K562 (cell line): Measurements from ENCODE around the gene INTS13. TPM values are rescaled to one million over a fixed set of nuclear protein-coding genes. Genes with fewer than 3 reads are reported as not detected.

Experiments
- ATAC-seq: fragments of 200-7000 bp; cut with Tn5 transposase; 3 replicates; pipeline ENCODE4 v1.9.1; 2020; ENCODE audit warnings: moderate library complexity
- BruUV-seq: library from RNA; stranded (reverse); fragments of 400-500 nt; replicated peaks from 2 replicates; lab custom pipeline; 2021; lab: Mats Ljungman, UMichigan
- CTCF ChIA-PET: fragments of 300-600 bp; formaldehyde crosslinking; extraction: SDS; loops from one replicate; lab custom pipeline; 2021; ENCODE audit warnings: low intra/inter-chr PET ratio; lab: Yijun Ruan, JAX
- POLR2A ChIA-PET: fragments of 300-600, 350-650 bp; sonication (Branson Sonifier 250); formaldehyde crosslinking; extraction: SDS; loops from one replicate; lab custom pipeline; 2021; ENCODE audit warnings: antibody characterized with exemption, inconsistent platforms; lab: Yijun Ruan, JAX
- DNase-seq, 4 experiments: peaks; one replicate each; pipeline versions ENCODE4 v3.0.0 to v3.0.0-alpha.2; 2011 to 2018; ENCODE audit warnings: low spot score in 3 of 4, mixed read lengths in 3 of 4; ENCODE audit errors: extremely low read depth in 1 of 4
- FAIRE-seq: peaks from 2 replicates; lab custom pipeline; 2011; peaks lifted over from hg19 to GRCh38; lab: Jason Lieb, UNC
- H2AFZ ChIP-seq: 2 replicates; pipeline ENCODE4 v1.6.0; 2011; ENCODE audit warnings: low read depth, low read length, control low read depth, inconsistent platforms
- H3K27ac ChIP-seq: fragments of 200-600 bp; 3 replicates; pipeline ENCODE4 v1.8.0; 2011; ENCODE audit warnings: low read depth, mild to moderate bottlenecking, control low read depth, inconsistent platforms, low read length, moderate library complexity, mixed read lengths; ENCODE audit errors: extremely low read depth
- H3K27me3 ChIP-seq, 2 experiments: fragments of 300-600 bp in 1 of 2; 2 replicates in 1 of 2; 3 replicates in 1 of 2; pipeline versions ENCODE4 v1.6.0 to v1.8.0; 2011; ENCODE audit warnings: inconsistent platforms in 2 of 2, low read length in 2 of 2, mild to moderate bottlenecking in 1 of 2, mixed read lengths in 1 of 2, moderate library complexity in 1 of 2; ENCODE audit not compliant: control insufficient read depth in 2 of 2, insufficient read depth in 2 of 2
- H3K36me3 ChIP-seq: fragments of 300-600 bp; 3 replicates; pipeline ENCODE4 v1.8.0; 2011; ENCODE audit warnings: mild to moderate bottlenecking, low read length, inconsistent platforms; ENCODE audit not compliant: control insufficient read depth, insufficient read depth
- H3K4me1 ChIP-seq, 2 experiments: fragments of 200-600 bp in 1 of 2; replicated peaks in 1 of 2; 2 replicates in 1 of 2; 3 replicates in 1 of 2; pipeline versions ENCODE4 v1.5.1 to v1.8.0; 2011; ENCODE audit warnings: inconsistent platforms in 2 of 2, low read length in 2 of 2, mild to moderate bottlenecking in 1 of 2, mixed read lengths in 1 of 2, moderate library complexity in 1 of 2; ENCODE audit not compliant: control insufficient read depth in 2 of 2, insufficient read depth in 2 of 2
- H3K4me2 ChIP-seq: 2 replicates; pipeline ENCODE4 v1.6.1; 2011; ENCODE audit warnings: low read length, control low read depth, inconsistent platforms, mixed read lengths; ENCODE audit not compliant: insufficient read depth
- H3K4me3 ChIP-seq: fragments of 200-600 bp; sonication (generic), shearing (Covaris generic); 2 replicates; pipeline ENCODE4 v1.5.1; 2016; ENCODE audit warnings: control low read depth, inconsistent platforms
- H3K79me2 ChIP-seq: fragments of 200-600 bp; 3 replicates; pipeline ENCODE4 v1.8.0; 2011; ENCODE audit warnings: low read length, inconsistent platforms; ENCODE audit not compliant: control insufficient read depth, insufficient read depth
- H3K9ac ChIP-seq, 2 experiments: 2 replicates each; pipeline versions ENCODE4 v1.6.0 to v1.6.1; 2011; ENCODE audit warnings: low read depth in 2 of 2, low read length in 2 of 2, control low read depth in 1 of 2, inconsistent platforms in 1 of 2, mild to moderate bottlenecking in 1 of 2, mixed read lengths in 1 of 2; ENCODE audit not compliant: insufficient read depth in 1 of 2
- H3K9me1 ChIP-seq: one replicate; pipeline ENCODE4 v1.6.0; 2011; ENCODE audit warnings: inconsistent platforms, mild to moderate bottlenecking, low read length, moderate library complexity; ENCODE audit not compliant: control insufficient read depth, insufficient read depth
- H3K9me3 ChIP-seq: replicated peaks from 2 replicates; pipeline ENCODE4 v1.5.1; 2011; ENCODE audit warnings: low read depth, low read length, inconsistent platforms; ENCODE audit not compliant: control insufficient read depth, insufficient read depth
- H4K20me1 ChIP-seq: replicated peaks from 2 replicates; pipeline ENCODE4 v1.6.1; 2011; ENCODE audit warnings: low read length, inconsistent platforms, mixed read lengths; ENCODE audit not compliant: control insufficient read depth, insufficient read depth
- BRD9 ChIP-seq: fragments of 450-650 bp; IDR thresholded peaks from 2 replicates; pipeline ENCODE4 v1.6.1; 2018; ENCODE audit warnings: low read depth; ENCODE audit not compliant: partially characterized antibody
- FOXM1 ChIP-seq, 2 experiments: fragments of 450-650 bp in 1 of 2; sonication (generic) in 1 of 2; formaldehyde crosslinking in 1 of 2; IDR thresholded peaks; 2 replicates each; pipeline versions ENCODE4 v1.6.1 to v1.9.0; 2017 to 2022; ENCODE audit warnings: low read depth in 2 of 2, mild to moderate bottlenecking in 2 of 2, missing genetic modification reagents in 1 of 2, moderate library complexity in 1 of 2
- HDAC2 ChIP-seq: fragments of 450-650 bp; IDR thresholded peaks from 2 replicates; pipeline ENCODE4 v1.6.1; 2016; ENCODE audit warnings: mild to moderate bottlenecking
- MEF2D ChIP-seq: conservative IDR thresholded peaks from 2 replicates; pipeline ENCODE4 v1.6.1; 2016; ENCODE audit warnings: low read depth, missing genetic modification characterization, missing compliant biosample characterization
- NRF1 ChIP-seq, 2 experiments: fragments of 450-650 bp; IDR thresholded peaks in 1 of 2; conservative IDR thresholded peaks in 1 of 2; 2 replicates each; pipeline ENCODE4 v1.6.1; 2014; ENCODE audit warnings: mild to moderate bottlenecking in 2 of 2
- SIRT6 ChIP-seq: IDR thresholded peaks from one replicate; pipeline ENCODE4 v1.6.1; 2012; ENCODE audit warnings: low read depth, mild to moderate bottlenecking, control low read depth, inconsistent platforms, low read length, moderate library complexity
- ZKSCAN3 ChIP-seq: fragments of 250-450 bp; sonication (Bioruptor Pico); IDR thresholded peaks from 2 replicates; pipeline ENCODE4 v1.4.0; 2020
- WGBS: fragments of 100-300 bp; shearing (Covaris generic); methylation state at CpG from one replicate; pipeline ENCODE4 v1.1.6; 2016; ENCODE audit warnings: low coverage, mixed read lengths; ENCODE audit not compliant: insufficient coverage; ENCODE audit errors: missing lambda C conversion rate; 5-methylcytosine and 5-hydroxymethylcytosine counted together
- in situ Hi-C: fragments of 300-500 bp; cut with MboI; formaldehyde crosslinking; loops from 4 replicates; pipeline ENCODE4 v1.15.0; 2018; ENCODE audit warnings: inconsistent platforms, mixed read lengths
- intact Hi-C: fragments of 100-400 bp; cut with micrococcal nuclease; formaldehyde crosslinking; loops from 2 replicates; pipeline ENCODE4 v1.14.2; 2022
- polyA plus RNA-seq, 8 experiments: library from polyadenylated mRNA; depleted of rRNA in 4 of 8; stranded (reverse) in 5 of 8; unstranded in 3 of 8; fragments of >200 nt; fragmentation: Nextera tagmentation in 2 of 8; fragmentation: Illumina TruSeq in 1 of 8; extraction: Ambion mirVana in 2 of 8; extraction: Trizol in 1 of 8; gene quantifications; 2 replicates each; pipeline versions ENCODE4 v1.2.1 to v1.2.3, GENCODE V29; 2011 to 2014; ENCODE audit warnings: inconsistent platforms in 1 of 8, missing spikeins in 1 of 8
- total RNA-seq, 7 experiments: library from RNA; depleted of rRNA in 6 of 7; stranded (reverse); fragments of >200 nt in 6 of 7; fragmentation: Illumina TruSeq in 2 of 7; extraction: Trizol in 2 of 7; gene quantifications; 2 replicates each; pipeline versions ENCODE4 v1.2.1 to v1.2.3, GENCODE V29; 2011 to 2021; ENCODE audit warnings: low replicate concordance in 1 of 7
- TF ChIP-seq, protein P1 (sequence below): IDR thresholded peaks from 2 replicates; pipeline ENCODE4 v1.6.1; 2014; ENCODE audit warnings: antibody characterized with exemption
- TF ChIP-seq, protein P2 (sequence below): fragments of 450-650 bp; IDR thresholded peaks from one replicate; pipeline ENCODE4 v1.6.1; 2018; ENCODE audit warnings: mild to moderate bottlenecking, moderate library complexity; ENCODE audit not compliant: partially characterized antibody
- TF ChIP-seq, protein P3 (sequence below): fragments of 450-650 bp; IDR thresholded peaks from 2 replicates; pipeline ENCODE4 v1.6.1; 2017; ENCODE audit warnings: antibody characterized with exemption, mild to moderate bottlenecking
- TF ChIP-seq, protein P4 (sequence below), 2 experiments: fragments of 200-800 bp in 1 of 2; sonication (Bioruptor generic) in 1 of 2; sonication (generic) in 1 of 2; formaldehyde crosslinking in 1 of 2; IDR thresholded peaks in 1 of 2; conservative IDR thresholded peaks in 1 of 2; 2 replicates each; pipeline versions ENCODE4 v1.5.0 to v1.6.1; 2016 to 2020; ENCODE audit warnings: missing compliant biosample characterization in 1 of 2, missing genetic modification characterization in 1 of 2, missing genetic modification reagents in 1 of 2
- TF ChIP-seq, protein P5 (sequence below), 2 experiments: fragments of 450-650 bp in 1 of 2; sonication (generic) in 1 of 2; formaldehyde crosslinking; conservative IDR thresholded peaks; 2 replicates each; pipeline versions ENCODE4 v1.4.0 to v1.8.1; 2020 to 2022; ENCODE audit warnings: mild to moderate bottlenecking in 1 of 2, missing genetic modification reagents in 1 of 2

INTS13 gene
- total and polyA plus RNA-seq, 9 of the 15 experiments (the other 6 are each of a cell fraction or from before 2014, with no cell fraction given): 48.3 to 91.8 (median 78.1) TPM

DNA sequence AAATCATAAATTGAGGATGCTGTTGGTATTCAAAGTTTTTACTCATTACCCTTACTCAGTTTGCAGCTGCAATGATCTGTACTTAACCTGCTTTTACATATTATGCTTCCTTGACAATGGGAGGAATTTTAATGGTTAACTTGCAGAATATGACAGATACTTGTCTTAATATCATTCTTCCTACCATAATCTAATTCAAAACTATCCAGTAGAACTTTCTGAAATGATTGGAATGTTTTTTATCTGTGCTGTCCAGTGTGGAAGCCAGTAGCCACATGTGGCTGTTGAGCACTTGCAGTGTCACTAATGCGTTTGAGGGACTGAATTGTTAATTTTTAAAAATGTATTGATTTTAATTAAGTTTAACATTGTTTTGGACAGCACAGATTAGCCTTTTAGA lies 24.0 kb upstream of the INTS13 start:
- WGBS: 61% methylated on average over 1 of the region's 1 CpG
- in situ Hi-C loops: no loop called here
- no peak for TF ChIP-seq NRF1 (conservative IDR thresholded peaks at IDR 0.05 in 1 of 2, IDR thresholded peaks at IDR 0.05 in 1 of 2)
- TF ChIP-seq, protein P1, sequence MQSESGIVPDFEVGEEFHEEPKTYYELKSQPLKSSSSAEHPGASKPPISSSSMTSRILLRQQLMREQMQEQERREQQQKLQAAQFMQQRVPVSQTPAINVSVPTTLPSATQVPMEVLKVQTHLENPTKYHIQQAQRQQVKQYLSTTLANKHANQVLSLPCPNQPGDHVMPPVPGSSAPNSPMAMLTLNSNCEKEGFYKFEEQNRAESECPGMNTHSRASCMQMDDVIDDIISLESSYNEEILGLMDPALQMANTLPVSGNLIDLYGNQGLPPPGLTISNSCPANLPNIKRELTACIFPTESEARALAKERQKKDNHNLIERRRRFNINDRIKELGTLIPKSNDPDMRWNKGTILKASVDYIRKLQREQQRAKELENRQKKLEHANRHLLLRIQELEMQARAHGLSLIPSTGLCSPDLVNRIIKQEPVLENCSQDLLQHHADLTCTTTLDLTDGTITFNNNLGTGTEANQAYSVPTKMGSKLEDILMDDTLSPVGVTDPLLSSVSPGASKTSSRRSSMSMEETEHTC: no peak
- TF ChIP-seq, protein P2, sequence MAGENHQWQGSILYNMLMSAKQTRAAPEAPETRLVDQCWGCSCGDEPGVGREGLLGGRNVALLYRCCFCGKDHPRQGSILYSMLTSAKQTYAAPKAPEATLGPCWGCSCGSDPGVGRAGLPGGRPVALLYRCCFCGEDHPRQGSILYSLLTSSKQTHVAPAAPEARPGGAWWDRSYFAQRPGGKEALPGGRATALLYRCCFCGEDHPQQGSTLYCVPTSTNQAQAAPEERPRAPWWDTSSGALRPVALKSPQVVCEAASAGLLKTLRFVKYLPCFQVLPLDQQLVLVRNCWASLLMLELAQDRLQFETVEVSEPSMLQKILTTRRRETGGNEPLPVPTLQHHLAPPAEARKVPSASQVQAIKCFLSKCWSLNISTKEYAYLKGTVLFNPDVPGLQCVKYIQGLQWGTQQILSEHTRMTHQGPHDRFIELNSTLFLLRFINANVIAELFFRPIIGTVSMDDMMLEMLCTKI: no peak
- no peak for TF ChIP-seq HDAC2
- TF ChIP-seq, protein P3, sequence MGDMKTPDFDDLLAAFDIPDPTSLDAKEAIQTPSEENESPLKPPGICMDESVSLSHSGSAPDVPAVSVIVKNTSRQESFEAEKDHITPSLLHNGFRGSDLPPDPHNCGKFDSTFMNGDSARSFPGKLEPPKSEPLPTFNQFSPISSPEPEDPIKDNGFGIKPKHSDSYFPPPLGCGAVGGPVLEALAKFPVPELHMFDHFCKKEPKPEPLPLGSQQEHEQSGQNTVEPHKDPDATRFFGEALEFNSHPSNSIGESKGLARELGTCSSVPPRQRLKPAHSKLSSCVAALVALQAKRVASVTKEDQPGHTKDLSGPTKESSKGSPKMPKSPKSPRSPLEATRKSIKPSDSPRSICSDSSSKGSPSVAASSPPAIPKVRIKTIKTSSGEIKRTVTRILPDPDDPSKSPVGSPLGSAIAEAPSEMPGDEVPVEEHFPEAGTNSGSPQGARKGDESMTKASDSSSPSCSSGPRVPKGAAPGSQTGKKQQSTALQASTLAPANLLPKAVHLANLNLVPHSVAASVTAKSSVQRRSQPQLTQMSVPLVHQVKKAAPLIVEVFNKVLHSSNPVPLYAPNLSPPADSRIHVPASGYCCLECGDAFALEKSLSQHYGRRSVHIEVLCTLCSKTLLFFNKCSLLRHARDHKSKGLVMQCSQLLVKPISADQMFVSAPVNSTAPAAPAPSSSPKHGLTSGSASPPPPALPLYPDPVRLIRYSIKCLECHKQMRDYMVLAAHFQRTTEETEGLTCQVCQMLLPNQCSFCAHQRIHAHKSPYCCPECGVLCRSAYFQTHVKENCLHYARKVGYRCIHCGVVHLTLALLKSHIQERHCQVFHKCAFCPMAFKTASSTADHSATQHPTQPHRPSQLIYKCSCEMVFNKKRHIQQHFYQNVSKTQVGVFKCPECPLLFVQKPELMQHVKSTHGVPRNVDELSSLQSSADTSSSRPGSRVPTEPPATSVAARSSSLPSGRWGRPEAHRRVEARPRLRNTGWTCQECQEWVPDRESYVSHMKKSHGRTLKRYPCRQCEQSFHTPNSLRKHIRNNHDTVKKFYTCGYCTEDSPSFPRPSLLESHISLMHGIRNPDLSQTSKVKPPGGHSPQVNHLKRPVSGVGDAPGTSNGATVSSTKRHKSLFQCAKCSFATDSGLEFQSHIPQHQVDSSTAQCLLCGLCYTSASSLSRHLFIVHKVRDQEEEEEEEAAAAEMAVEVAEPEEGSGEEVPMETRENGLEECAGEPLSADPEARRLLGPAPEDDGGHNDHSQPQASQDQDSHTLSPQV: no peak
- no peak for TF ChIP-seq FOXM1 (IDR thresholded peaks at IDR 0.05; ENCODE audit: low read depth)
- TF ChIP-seq FOXM1 (CRISPR knock-in tag; IDR thresholded peaks at IDR 0.05; ENCODE audit: low read depth): no peak
- TF ChIP-seq, protein P4, sequence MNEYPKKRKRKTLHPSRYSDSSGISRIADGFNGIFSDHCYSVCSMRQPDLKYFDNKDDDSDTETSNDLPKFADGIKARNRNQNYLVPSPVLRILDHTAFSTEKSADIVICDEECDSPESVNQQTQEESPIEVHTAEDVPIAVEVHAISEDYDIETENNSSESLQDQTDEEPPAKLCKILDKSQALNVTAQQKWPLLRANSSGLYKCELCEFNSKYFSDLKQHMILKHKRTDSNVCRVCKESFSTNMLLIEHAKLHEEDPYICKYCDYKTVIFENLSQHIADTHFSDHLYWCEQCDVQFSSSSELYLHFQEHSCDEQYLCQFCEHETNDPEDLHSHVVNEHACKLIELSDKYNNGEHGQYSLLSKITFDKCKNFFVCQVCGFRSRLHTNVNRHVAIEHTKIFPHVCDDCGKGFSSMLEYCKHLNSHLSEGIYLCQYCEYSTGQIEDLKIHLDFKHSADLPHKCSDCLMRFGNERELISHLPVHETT (CRISPR knock-in tag; conservative IDR thresholded peaks at IDR 0.05 in 1 of 2, IDR thresholded peaks at IDR 0.05 in 1 of 2): no peak
- no peak for TF ChIP-seq BRD9
- TF ChIP-seq, protein P5, sequence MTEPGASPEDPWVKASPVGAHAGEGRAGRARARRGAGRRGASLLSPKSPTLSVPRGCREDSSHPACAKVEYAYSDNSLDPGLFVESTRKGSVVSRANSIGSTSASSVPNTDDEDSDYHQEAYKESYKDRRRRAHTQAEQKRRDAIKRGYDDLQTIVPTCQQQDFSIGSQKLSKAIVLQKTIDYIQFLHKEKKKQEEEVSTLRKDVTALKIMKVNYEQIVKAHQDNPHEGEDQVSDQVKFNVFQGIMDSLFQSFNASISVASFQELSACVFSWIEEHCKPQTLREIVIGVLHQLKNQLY (CRISPR knock-in tag; conservative IDR thresholded peaks at IDR 0.05): no peak
- TF ChIP-seq ZKSCAN3: no peak
- no peak for TF ChIP-seq SIRT6
- no peak for TF ChIP-seq MEF2D (tag)

More for the DNA sequence above, 24.0 kb upstream of the INTS13 start:
- no peak overlapping the region for H2AFZ ChIP-seq
- intact Hi-C loops: no loop called here
- H3K4me3 ChIP-seq: no peak overlapping the region
- BruUV-seq: no TSS peak
- DNase-seq (no peak), ATAC-seq (peak; percentile 34; the same call in 2 of the 3 replicates), FAIRE-seq (no peak)
- no peak overlapping the region for H3K27ac ChIP-seq
- H3K27me3 ChIP-seq: no peaks in the 10 kb centered on the region
- H3K79me2 ChIP-seq: no peaks in the 10 kb centered on the region
- H3K9ac ChIP-seq: no peak overlapping the region
- H3K9me3 ChIP-seq: no peaks in the 10 kb centered on the region
- no peak overlapping the region for H3K4me2 ChIP-seq
- no peaks in the 10 kb centered on the region for H3K9me1 ChIP-seq
- H4K20me1 ChIP-seq: no peaks in the 10 kb centered on the region
- H3K4me1 ChIP-seq: no peaks in the 10 kb centered on the region
- ChIA-PET POLR2A (no interaction called here), CTCF (no interaction called here)
- peaks cover 63% of the 10 kb centered on the region for H3K36me3 ChIP-seq
